Measurements from ENCODE around the gene SCLT1.

The SCLT1 gene

GRCh38 chr4:128924951-128925350 is 168.4 kb downstream of the SCLT1 start:
- H3K4me3 ChIP-seq (ENCODE audit: extremely low read depth, insufficient read depth, low read length, poor library complexity, severe bottlenecking) = no peak overlapping the region
- WGBS, 2 experiments (ENCODE audit: insufficient coverage in 2 of 2) = 89 to 93% methylated on average over 4 of the region's 5 CpGs
- H3K27ac ChIP-seq (ENCODE audit: low read depth, low read length, severe bottlenecking) = no peak overlapping the region
- H3K36me3 ChIP-seq (ENCODE audit: control insufficient read depth, insufficient read depth, low read length) = no peaks in the 10 kb centered on the region
- H3K9me3 ChIP-seq (ENCODE audit: control insufficient read depth, low read length) = no peaks in the 10 kb centered on the region
- H3K4me1 ChIP-seq (ENCODE audit: control insufficient read depth, insufficient read depth, low read length, poor library complexity, severe bottlenecking) = no peaks in the 10 kb centered on the region

GRCh38 chr4:128921954-128922353 is 171.4 kb downstream of the SCLT1 start:
- no peak overlapping the region for H3K27ac ChIP-seq (ENCODE audit: low read depth, low read length, severe bottlenecking)
- H3K36me3 ChIP-seq (ENCODE audit: control insufficient read depth, insufficient read depth, low read length) = no peaks in the 10 kb centered on the region
- no peak overlapping the region for H3K4me3 ChIP-seq (ENCODE audit: extremely low read depth, insufficient read depth, low read length, poor library complexity, severe bottlenecking)
- no peaks in the 10 kb centered on the region for H3K9me3 ChIP-seq (ENCODE audit: control insufficient read depth, low read length)
- H3K4me1 ChIP-seq (ENCODE audit: control insufficient read depth, insufficient read depth, low read length, poor library complexity, severe bottlenecking) = no peaks in the 10 kb centered on the region
- no CpG with 5 or more reads among the region's 3 CpGs for WGBS, 2 experiments (ENCODE audit: insufficient coverage in 2 of 2)

- Histone ChIP-seq H3K27ac (ENCODE audit: low read depth, low read length, severe bottlenecking) (no peak overlapping the region), H3K4me3 (ENCODE audit: extremely low read depth, insufficient read depth, low read length, poor library complexity, severe bottlenecking) (no peak overlapping the region)
- WGBS, 2 experiments (ENCODE audit: insufficient coverage in 2 of 2) = no CpG with 5 or more reads among the region's 2 CpGs
These were observed 175.6 kb downstream of the SCLT1 start for GRCh38 chr4:128917781-128918180.

GRCh38 chr4:128916832-128917231 is 176.5 kb downstream of the SCLT1 start:
- Histone ChIP-seq H3K4me3 (ENCODE audit: extremely low read depth, insufficient read depth, low read length, poor library complexity, severe bottlenecking) (no peak overlapping the region), H3K27ac (ENCODE audit: low read depth, low read length, severe bottlenecking) (no peak overlapping the region), H3K9me3 (ENCODE audit: control insufficient read depth, low read length) (no peaks in the 10 kb centered on the region), H3K4me1 (ENCODE audit: control insufficient read depth, insufficient read depth, low read length, poor library complexity, severe bottlenecking) (no peaks in the 10 kb centered on the region), H3K36me3 (ENCODE audit: control insufficient read depth, insufficient read depth, low read length) (no peaks in the 10 kb centered on the region)
- WGBS, 2 experiments (ENCODE audit: insufficient coverage in 2 of 2) = 94 to 100% methylated on average over 3 to 5 of the region's 6 CpGs

More at GRCh38 chr4:128917781-128918180, 175.6 kb downstream of the SCLT1 start:
- H3K4me1 ChIP-seq (ENCODE audit: control insufficient read depth, insufficient read depth, low read length, poor library complexity, severe bottlenecking) = no peaks in the 10 kb centered on the region
- H3K9me3 ChIP-seq (ENCODE audit: control insufficient read depth, low read length) = no peaks in the 10 kb centered on the region
- H3K36me3 ChIP-seq (ENCODE audit: control insufficient read depth, insufficient read depth, low read length) = no peaks in the 10 kb centered on the region

- H3K27ac ChIP-seq (ENCODE audit: low read depth, low read length, severe bottlenecking) = no peak overlapping the region
- H3K4me3 ChIP-seq (ENCODE audit: extremely low read depth, insufficient read depth, low read length, poor library complexity, severe bottlenecking) = no peak overlapping the region
- no peaks in the 10 kb centered on the region for H3K36me3 ChIP-seq (ENCODE audit: control insufficient read depth, insufficient read depth, low read length)
- H3K9me3 ChIP-seq (ENCODE audit: control insufficient read depth, low read length) = no peaks in the 10 kb centered on the region
- H3K4me1 ChIP-seq (ENCODE audit: control insufficient read depth, insufficient read depth, low read length, poor library complexity, severe bottlenecking) = no peaks in the 10 kb centered on the region
These were observed 177.8 kb downstream of the SCLT1 start for GRCh38 chr4:128915544-128915943.

GRCh38 chr4:128913228-128913627 is 180.1 kb downstream of the SCLT1 start:
- 92 to 100% methylated on average over 1 of the region's 1 CpG for WGBS, 2 experiments (ENCODE audit: insufficient coverage in 2 of 2)
- Histone ChIP-seq H3K36me3 (ENCODE audit: control insufficient read depth, insufficient read depth, low read length) (no peaks in the 10 kb centered on the region), H3K4me1 (ENCODE audit: control insufficient read depth, insufficient read depth, low read length, poor library complexity, severe bottlenecking) (no peaks in the 10 kb centered on the region), H3K27ac (ENCODE audit: low read depth, low read length, severe bottlenecking) (peak overlapping the region; percentile 2), H3K9me3 (ENCODE audit: control insufficient read depth, low read length) (no peaks in the 10 kb centered on the region), H3K4me3 (ENCODE audit: extremely low read depth, insufficient read depth, low read length, poor library complexity, severe bottlenecking) (no peak overlapping the region)

- Histone ChIP-seq H3K27ac (ENCODE audit: low read depth, low read length, severe bottlenecking) (no peak overlapping the region), H3K4me1 (ENCODE audit: control insufficient read depth, insufficient read depth, low read length, poor library complexity, severe bottlenecking) (no peaks in the 10 kb centered on the region), H3K9me3 (ENCODE audit: control insufficient read depth, low read length) (no peaks in the 10 kb centered on the region), H3K4me3 (ENCODE audit: extremely low read depth, insufficient read depth, low read length, poor library complexity, severe bottlenecking) (no peak overlapping the region), H3K36me3 (ENCODE audit: control insufficient read depth, insufficient read depth, low read length) (no peaks in the 10 kb centered on the region)
- WGBS, 2 experiments (ENCODE audit: insufficient coverage in 2 of 2) = 95 to 100% methylated on average over 2 to 4 of the region's 5 CpGs
These were observed 184.6 kb downstream of the SCLT1 start for GRCh38 chr4:128908735-128909134.

- Histone ChIP-seq H3K36me3 (ENCODE audit: control insufficient read depth, insufficient read depth, low read length) (no peaks in the 10 kb centered on the region), H3K4me1 (ENCODE audit: control insufficient read depth, insufficient read depth, low read length, poor library complexity, severe bottlenecking) (no peaks in the 10 kb centered on the region), H3K27ac (ENCODE audit: low read depth, low read length, severe bottlenecking) (no peak overlapping the region), H3K4me3 (ENCODE audit: extremely low read depth, insufficient read depth, low read length, poor library complexity, severe bottlenecking) (no peak overlapping the region), H3K9me3 (ENCODE audit: control insufficient read depth, low read length) (no peaks in the 10 kb centered on the region)
- no CpG with 5 or more reads among the region's 2 CpGs for WGBS, 2 experiments (ENCODE audit: insufficient coverage in 2 of 2)
These were observed 185.4 kb downstream of the SCLT1 start for GRCh38 chr4:128907981-128908380.

GRCh38 chr4:128906581-128906980 is 186.8 kb downstream of the SCLT1 start:
- Histone ChIP-seq H3K27ac (ENCODE audit: low read depth, low read length, severe bottlenecking) (no peak overlapping the region), H3K36me3 (ENCODE audit: control insufficient read depth, insufficient read depth, low read length) (no peaks in the 10 kb centered on the region), H3K4me3 (ENCODE audit: extremely low read depth, insufficient read depth, low read length, poor library complexity, severe bottlenecking) (no peak overlapping the region), H3K4me1 (ENCODE audit: control insufficient read depth, insufficient read depth, low read length, poor library complexity, severe bottlenecking) (no peaks in the 10 kb centered on the region), H3K9me3 (ENCODE audit: control insufficient read depth, low read length) (no peaks in the 10 kb centered on the region)
- WGBS, 2 experiments (ENCODE audit: insufficient coverage in 2 of 2) = 90 to 100% methylated on average over 1 of the region's 1 CpG

GRCh38 chr4:128904821-128905220 is 188.5 kb downstream of the SCLT1 start:
- H3K4me3 ChIP-seq (ENCODE audit: extremely low read depth, insufficient read depth, low read length, poor library complexity, severe bottlenecking) = no peak overlapping the region
- H3K9me3 ChIP-seq (ENCODE audit: control insufficient read depth, low read length) = no peaks in the 10 kb centered on the region
- H3K27ac ChIP-seq (ENCODE audit: low read depth, low read length, severe bottlenecking) = no peak overlapping the region
- H3K36me3 ChIP-seq (ENCODE audit: control insufficient read depth, insufficient read depth, low read length) = no peaks in the 10 kb centered on the region
- 97 to 100% methylated on average over 1 to 2 of the region's 3 CpGs for WGBS, 2 experiments (ENCODE audit: insufficient coverage in 2 of 2)
- H3K4me1 ChIP-seq (ENCODE audit: control insufficient read depth, insufficient read depth, low read length, poor library complexity, severe bottlenecking) = no peaks in the 10 kb centered on the region

GRCh38 chr4:128880662-128881061 is 212.7 kb downstream of the SCLT1 start:
- 94% methylated on average over 2 of the region's 4 CpGs; no CpG with 5 or more reads in 1 of the 2 experiments for WGBS, 2 experiments (ENCODE audit: insufficient coverage in 2 of 2)
- no peaks in the 10 kb centered on the region for H3K9me3 ChIP-seq (ENCODE audit: control insufficient read depth, low read length)
- no peak overlapping the region for H3K27ac ChIP-seq (ENCODE audit: low read depth, low read length, severe bottlenecking)
- no peaks in the 10 kb centered on the region for H3K36me3 ChIP-seq (ENCODE audit: control insufficient read depth, insufficient read depth, low read length)
- H3K4me3 ChIP-seq (ENCODE audit: extremely low read depth, insufficient read depth, low read length, poor library complexity, severe bottlenecking) = no peak overlapping the region
- no peaks in the 10 kb centered on the region for H3K4me1 ChIP-seq (ENCODE audit: control insufficient read depth, insufficient read depth, low read length, poor library complexity, severe bottlenecking)
